Adrenal gland (tissue), 12 donors: Measurements from ENCODE around the gene CTDSP2. TPM values are rescaled to one million over a fixed set of nuclear protein-coding genes. Genes with fewer than 3 reads are reported as not detected.

Source experiments
- DNase-seq, 7 donors: peaks; one replicate each; pipeline ENCODE4 v3.0.0-alpha.2; 2019 to 2020
- H3K27ac ChIP-seq, 5 donors: fragments of 200-600 bp; sonication (generic) in 4 of 5; 1 replicate in 3 of 5; 2 replicates in 2 of 5; pipeline versions ENCODE4 v1.5.1 to v1.8.0; 2016 to 2020; ENCODE audit warnings: mild to moderate bottlenecking in 1 of 5
- H3K27me3 ChIP-seq: fragments of 200-600 bp; 2 replicates; pipeline ENCODE4 v1.8.0; 2021
- H3K36me3 ChIP-seq, 2 donors: fragments of 200-600 bp; replicated peaks in 1 of 2; 1 replicate in 1 of 2; 2 replicates in 1 of 2; pipeline versions ENCODE4 v1.5.1 to v1.8.0; 2018 to 2022
- H3K4me1 ChIP-seq, 2 donors: fragments of 200-600 bp; replicated peaks in 1 of 2; 1 replicate in 1 of 2; 2 replicates in 1 of 2; pipeline versions ENCODE4 v1.5.1 to v1.8.0; 2018 to 2021
- H3K4me3 ChIP-seq, 4 donors: fragments of 200-600 bp; sonication (generic) in 3 of 4; one replicate each; pipeline ENCODE4 v1.5.1; 2016 to 2018
- H3K9me3 ChIP-seq, 3 donors: fragments of 200-600 bp; sonication (generic) in 1 of 3; replicated peaks in 1 of 3; 1 replicate in 2 of 3; 2 replicates in 1 of 3; pipeline versions ENCODE4 v1.5.1 to v1.8.0; 2016 to 2021
- CTCF ChIP-seq, 6 experiments: fragments of 450-650 bp in 4 of 6; fragments of 200-600 bp in 2 of 6; sonication (generic) in 1 of 6; IDR thresholded peaks; 1 replicate in 5 of 6; 2 replicates in 1 of 6; pipeline versions ENCODE4 v1.5.1 to v1.8.0; 2016 to 2021; ENCODE audit warnings: antibody characterized with exemption in 6 of 6, mild to moderate bottlenecking in 2 of 6, moderate library complexity in 1 of 6
- POLR2A ChIP-seq, 2 donors: fragments of 450-650 bp; IDR thresholded peaks; one replicate each; pipeline ENCODE4 v1.6.1; 2017; ENCODE audit warnings: antibody characterized with exemption in 2 of 2, mild to moderate bottlenecking in 2 of 2, moderate library complexity in 1 of 2
- WGBS, 4 donors: extraction: QIAGEN DNeasy Blood & Tissue Kit in 2 of 4; methylation state at CpG; one replicate each; pipeline versions ENCODE4 v1.1.5 to v1.1.7; 2013 to 2017; 5-methylcytosine and 5-hydroxymethylcytosine counted together
- intact Hi-C, 2 donors: fragments of 100-400 bp; cut with DNase I; formaldehyde crosslinking; loops; one replicate each; pipeline versions ENCODE4 v1.14.1 to v1.15.0; 2022 to 2023
- polyA plus RNA-seq, 3 donors: library from polyadenylated mRNA; stranded (reverse); fragments of 200-250 nt in 2 of 3; fragments of 350-450 nt in 1 of 3; fragmentation: Illumina TruSeq in 1 of 3; extraction: RNeasy Lipid Tissue Mini Kit (QIAGEN cat#74804) in 1 of 3; gene quantifications; one replicate each; pipeline ENCODE4 v1.2.3, GENCODE V29; 2013 to 2014
- total RNA-seq, 9 donors: library from RNA; depleted of rRNA in 4 of 9; stranded (reverse); fragments of >200 nt in 4 of 9; fragments of 120-200 nt in 1 of 9; fragmentation: NEBNext Ultra II Directional in 1 of 9; extraction: Animal tissue kit (Norgen Biotek cat#: 25700) in 1 of 9; gene quantifications; one replicate each; pipeline versions ENCODE4 v1.1.0 to v1.2.4, GENCODE V29; 2013 to 2023
- donor health status: healthy with polysubstance abuse.
- donor health status: Bipolar disorder and iron deficiency.
- donor health status: DM: yes; HTN: yes; CAD: no.
- donor health status: DM: no; HTN: no; CAD: no.
- donor health status: DM: no; HTN: no; CAD: no.
- donor health status: DM: yes; HTN: yes; CAD: no.

Gene CTDSP2
- total and polyA plus RNA-seq, 12 donors, result 42.9 to 275 (median 192) TPM

GRCh38 chr12:57832966-57833365 is 13.6 kb downstream of the CTDSP2 start:
- Histone ChIP-seq H3K27ac (peak overlapping the region; percentile 11 to 99 (median 31)), H3K9me3 (no peaks in the 10 kb centered on the region), H3K36me3 (peaks cover 0 to 16% of the 10 kb centered on the region in 2 donors), H3K27me3 (no peaks in the 10 kb centered on the region), H3K4me1 (peaks cover 76 to 96% of the 10 kb centered on the region in 2 donors), H3K4me3 (no peak overlapping the region)
- peak in 1 of 7 donors; percentile 37 for DNase-seq
- intact Hi-C loops, result loop anchor here (5.0 kb wide), 2 partner anchors 64 to 74 kb away; no protein-coding TSS in a partner anchor
- 19 to 29% (median 27%) methylated on average over 9 to 10 of the region's 10 CpGs for whole genome bisulfite sequencing, 4 donors
- no peak for TF ChIP-seq CTCF (IDR thresholded peaks at IDR 0.05)
- TF ChIP-seq POLR2A (IDR thresholded peaks at IDR 0.05), result no peak

GRCh38 chr12:57830393-57830792 is 16.1 kb downstream of the CTDSP2 start:
- Histone ChIP-seq H3K27me3 (no peaks in the 10 kb centered on the region), H3K9me3 (no peaks in the 10 kb centered on the region), H3K27ac (peak overlapping the region in 3 of 5 donors; percentile 38 to 99 (median 65)), H3K4me3 (no peak overlapping the region), H3K4me1 (peaks cover 51 to 70% of the 10 kb centered on the region in 2 donors), H3K36me3 (peaks cover 0 to 42% of the 10 kb centered on the region in 2 donors)
- no peak for TF ChIP-seq POLR2A (IDR thresholded peaks at IDR 0.05)
- TF ChIP-seq CTCF (IDR thresholded peaks at IDR 0.05), result no peak
- intact Hi-C loops, result loop anchor here (5.0 kb wide), 2 partner anchors 67 to 77 kb away; no protein-coding TSS in a partner anchor
- 75 to 84% (median 80%) methylated on average over 2 of the region's 2 CpGs for WGBS, 4 donors
- DNase-seq, result no peak

- DNase-seq, result no peak
- intact Hi-C loops, result no loop called here
- Histone ChIP-seq H3K4me1 (peaks cover 39 to 58% of the 10 kb centered on the region in 2 donors), H3K36me3 (peaks cover 0 to 54% of the 10 kb centered on the region in 2 donors), H3K27ac (peak overlapping the region in 1 of 5 donors; percentile 23), H3K27me3 (no peaks in the 10 kb centered on the region), H3K9me3 (no peaks in the 10 kb centered on the region), H3K4me3 (no peak overlapping the region)
- no peak for TF ChIP-seq CTCF (IDR thresholded peaks at IDR 0.05)
- no peak for TF ChIP-seq POLR2A (IDR thresholded peaks at IDR 0.05)
- 51 to 54% (median 53%) methylated on average over 10 of the region's 10 CpGs for WGBS, 4 donors
Observed at GRCh38 chr12:57829025-57829777, 17.3 kb downstream of the CTDSP2 start.

GRCh38 chr12:57826966-57827365 is 19.6 kb downstream of the CTDSP2 start:
- TF ChIP-seq POLR2A (IDR thresholded peaks at IDR 0.05) (no peak), CTCF (IDR thresholded peaks at IDR 0.05) (no peak)
- H3K27ac ChIP-seq, result peak overlapping the region in 2 of 5 donors; percentile 11 to 33
- no peaks in the 10 kb centered on the region for H3K27me3 ChIP-seq
- 83 to 92% (median 86%) methylated on average over 1 of the region's 1 CpG for WGBS, 4 donors
- no peaks in the 10 kb centered on the region for H3K9me3 ChIP-seq
- intact Hi-C loops, result no loop called here
- peaks cover 0 to 76% of the 10 kb centered on the region in 2 donors for H3K36me3 ChIP-seq
- H3K4me1 ChIP-seq, result peaks cover 22 to 40% of the 10 kb centered on the region in 2 donors
- no peak for DNase-seq
- H3K4me3 ChIP-seq, result no peak overlapping the region
